ENCODE measurements around the gene TBPL1.

GRCh38 chr6:134014588-134015137 is 61.6 kb downstream of the TBPL1 start:
- TF ChIP-seq, protein P1, sequence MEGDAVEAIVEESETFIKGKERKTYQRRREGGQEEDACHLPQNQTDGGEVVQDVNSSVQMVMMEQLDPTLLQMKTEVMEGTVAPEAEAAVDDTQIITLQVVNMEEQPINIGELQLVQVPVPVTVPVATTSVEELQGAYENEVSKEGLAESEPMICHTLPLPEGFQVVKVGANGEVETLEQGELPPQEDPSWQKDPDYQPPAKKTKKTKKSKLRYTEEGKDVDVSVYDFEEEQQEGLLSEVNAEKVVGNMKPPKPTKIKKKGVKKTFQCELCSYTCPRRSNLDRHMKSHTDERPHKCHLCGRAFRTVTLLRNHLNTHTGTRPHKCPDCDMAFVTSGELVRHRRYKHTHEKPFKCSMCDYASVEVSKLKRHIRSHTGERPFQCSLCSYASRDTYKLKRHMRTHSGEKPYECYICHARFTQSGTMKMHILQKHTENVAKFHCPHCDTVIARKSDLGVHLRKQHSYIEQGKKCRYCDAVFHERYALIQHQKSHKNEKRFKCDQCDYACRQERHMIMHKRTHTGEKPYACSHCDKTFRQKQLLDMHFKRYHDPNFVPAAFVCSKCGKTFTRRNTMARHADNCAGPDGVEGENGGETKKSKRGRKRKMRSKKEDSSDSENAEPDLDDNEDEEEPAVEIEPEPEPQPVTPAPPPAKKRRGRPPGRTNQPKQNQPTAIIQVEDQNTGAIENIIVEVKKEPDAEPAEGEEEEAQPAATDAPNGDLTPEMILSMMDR (IDR thresholded peaks at IDR 0.05), result no peak
- no peak for TF ChIP-seq POLR2AphosphoS5 (IDR thresholded peaks at IDR 0.05; ENCODE audit: low read depth, low read length)
